SK-N-SH treated with all-trans-retinoic acid at 6 μM for 48 hours (cell line): Measurements from ENCODE around the gene KRTDAP.

ENCODE experiments used
- ARNTL ChIP-seq: fragments of 450-650 bp; formaldehyde crosslinking; IDR thresholded peaks from 2 replicates; pipeline ENCODE4 v1.5.0; 2020; ENCODE audit warnings: low read depth, mild to moderate bottlenecking, moderate library complexity, borderline replicate concordance
- ESRRG ChIP-seq: fragments of 250-450 bp; sonication (Bioruptor Pico); IDR thresholded peaks from 2 replicates; pipeline ENCODE4 v1.6.1; 2021; ENCODE audit warnings: mild to moderate bottlenecking
- OSR1 ChIP-seq: fragments of 250-450 bp; sonication (Bioruptor Pico); IDR thresholded peaks from 2 replicates; pipeline ENCODE4 v1.8.0; 2022; ENCODE audit warnings: moderate library complexity, mild to moderate bottlenecking, inconsistent platforms
- RARB ChIP-seq: fragments of 250-450 bp; sonication (Bioruptor Pico); IDR thresholded peaks from 2 replicates; pipeline ENCODE4 v1.8.0; 2021; ENCODE audit warnings: mild to moderate bottlenecking, moderate library complexity
- SNAI2 ChIP-seq: fragments of 250-450 bp; sonication (Bioruptor Pico); IDR thresholded peaks from 2 replicates; pipeline ENCODE4 v1.5.0; 2020; ENCODE audit warnings: mild to moderate bottlenecking, moderate library complexity
- TCF4 ChIP-seq: fragments of 250-450 bp; sonication (Bioruptor Pico); IDR thresholded peaks from 2 replicates; pipeline ENCODE4 v1.8.0; 2021; ENCODE audit warnings: mild to moderate bottlenecking, moderate library complexity, borderline replicate concordance
- TOX ChIP-seq: fragments of 250-450 bp; sonication (Bioruptor Pico); IDR thresholded peaks from 2 replicates; pipeline ENCODE4 v1.8.0; 2021; ENCODE audit warnings: mild to moderate bottlenecking, moderate library complexity, borderline replicate concordance
- ZC3H10 ChIP-seq: fragments of 250-450 bp; sonication (Bioruptor Pico); IDR thresholded peaks from 2 replicates; pipeline ENCODE4 v1.5.1; 2021; ENCODE audit warnings: mild to moderate bottlenecking, moderate library complexity
- ZFP3 ChIP-seq: fragments of 250-450 bp; sonication (Bioruptor Pico); IDR thresholded peaks from 2 replicates; pipeline ENCODE4 v1.5.0; 2020; ENCODE audit warnings: mild to moderate bottlenecking, moderate library complexity
- ZFP30 ChIP-seq: fragments of 450-650 bp; formaldehyde crosslinking; IDR thresholded peaks from 2 replicates; pipeline ENCODE4 v1.5.0; 2022; ENCODE audit warnings: mild to moderate bottlenecking, moderate library complexity
- TF ChIP-seq, protein P1 (sequence below): fragments of 250-450 bp; sonication (Bioruptor Pico); IDR thresholded peaks from 2 replicates; pipeline ENCODE4 v1.8.0; 2021; ENCODE audit warnings: low read depth, mild to moderate bottlenecking, moderate library complexity, borderline replicate concordance
- TF ChIP-seq, protein P2 (sequence below): fragments of 250-450 bp; sonication (Bioruptor Pico); IDR thresholded peaks from 2 replicates; pipeline ENCODE4 v1.5.1; 2020; ENCODE audit warnings: low read depth, mild to moderate bottlenecking, moderate library complexity
- TF ChIP-seq, protein P3 (sequence below): fragments of 250-450 bp; sonication (Bioruptor Pico); IDR thresholded peaks from 2 replicates; pipeline ENCODE4 v1.5.0; 2020; ENCODE audit warnings: mild to moderate bottlenecking, moderate library complexity
- TF ChIP-seq, protein P4 (sequence below): fragments of 250-450 bp; sonication (Bioruptor Pico); IDR thresholded peaks from 2 replicates; pipeline ENCODE4 v1.8.0; 2020; ENCODE audit warnings: mild to moderate bottlenecking, moderate library complexity, borderline replicate concordance

DNA sequence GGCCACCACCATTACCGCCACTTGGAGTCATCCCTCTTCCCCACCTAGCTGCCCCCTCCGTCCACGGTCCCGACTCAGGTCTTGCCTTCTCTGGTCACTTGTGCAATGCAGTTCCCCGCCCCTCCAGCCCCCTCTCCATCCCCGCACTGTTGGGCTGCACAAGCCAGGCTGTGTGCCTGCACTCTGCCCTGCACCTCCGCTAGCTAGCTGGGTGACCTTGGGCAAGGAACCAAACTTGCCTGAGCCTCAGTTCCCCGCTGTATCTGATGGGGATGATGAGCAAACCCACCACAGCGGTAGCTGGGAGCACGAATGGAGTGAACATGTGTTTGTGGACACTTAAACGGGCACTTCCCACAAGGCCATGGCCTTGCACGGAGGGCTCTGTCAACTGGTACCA is 49.6 kb upstream of the KRTDAP start:
- TF ChIP-seq SNAI2 (CRISPR knock-in tag) (no peak), ZFP30 (CRISPR knock-in tag) (no peak), TOX (CRISPR knock-in tag) (no peak), ESRRG (CRISPR knock-in tag) (no peak), OSR1 (CRISPR knock-in tag) (no peak), ZC3H10 (CRISPR knock-in tag) (no peak), RARB (no peak), ZFP3 (no peak), ARNTL (no peak), TCF4 (no peak)
- TF ChIP-seq, protein P1, sequence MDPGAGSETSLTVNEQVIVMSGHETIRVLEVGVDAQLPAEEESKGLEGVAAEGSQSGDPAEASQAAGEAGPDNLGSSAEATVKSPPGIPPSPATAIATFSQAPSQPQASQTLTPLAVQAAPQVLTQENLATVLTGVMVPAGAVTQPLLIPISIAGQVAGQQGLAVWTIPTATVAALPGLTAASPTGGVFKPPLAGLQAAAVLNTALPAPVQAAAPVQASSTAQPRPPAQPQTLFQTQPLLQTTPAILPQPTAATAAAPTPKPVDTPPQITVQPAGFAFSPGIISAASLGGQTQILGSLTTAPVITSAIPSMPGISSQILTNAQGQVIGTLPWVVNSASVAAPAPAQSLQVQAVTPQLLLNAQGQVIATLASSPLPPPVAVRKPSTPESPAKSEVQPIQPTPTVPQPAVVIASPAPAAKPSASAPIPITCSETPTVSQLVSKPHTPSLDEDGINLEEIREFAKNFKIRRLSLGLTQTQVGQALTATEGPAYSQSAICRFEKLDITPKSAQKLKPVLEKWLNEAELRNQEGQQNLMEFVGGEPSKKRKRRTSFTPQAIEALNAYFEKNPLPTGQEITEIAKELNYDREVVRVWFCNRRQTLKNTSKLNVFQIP = no peak
- TF ChIP-seq, protein P2, sequence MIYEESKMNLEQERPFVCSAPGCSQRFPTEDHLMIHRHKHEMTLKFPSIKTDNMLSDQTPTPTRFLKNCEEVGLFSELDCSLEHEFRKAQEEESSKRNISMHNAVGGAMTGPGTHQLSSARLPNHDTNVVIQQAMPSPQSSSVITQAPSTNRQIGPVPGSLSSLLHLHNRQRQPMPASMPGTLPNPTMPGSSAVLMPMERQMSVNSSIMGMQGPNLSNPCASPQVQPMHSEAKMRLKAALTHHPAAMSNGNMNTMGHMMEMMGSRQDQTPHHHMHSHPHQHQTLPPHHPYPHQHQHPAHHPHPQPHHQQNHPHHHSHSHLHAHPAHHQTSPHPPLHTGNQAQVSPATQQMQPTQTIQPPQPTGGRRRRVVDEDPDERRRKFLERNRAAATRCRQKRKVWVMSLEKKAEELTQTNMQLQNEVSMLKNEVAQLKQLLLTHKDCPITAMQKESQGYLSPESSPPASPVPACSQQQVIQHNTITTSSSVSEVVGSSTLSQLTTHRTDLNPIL = no peak
- TF ChIP-seq, protein P3, sequence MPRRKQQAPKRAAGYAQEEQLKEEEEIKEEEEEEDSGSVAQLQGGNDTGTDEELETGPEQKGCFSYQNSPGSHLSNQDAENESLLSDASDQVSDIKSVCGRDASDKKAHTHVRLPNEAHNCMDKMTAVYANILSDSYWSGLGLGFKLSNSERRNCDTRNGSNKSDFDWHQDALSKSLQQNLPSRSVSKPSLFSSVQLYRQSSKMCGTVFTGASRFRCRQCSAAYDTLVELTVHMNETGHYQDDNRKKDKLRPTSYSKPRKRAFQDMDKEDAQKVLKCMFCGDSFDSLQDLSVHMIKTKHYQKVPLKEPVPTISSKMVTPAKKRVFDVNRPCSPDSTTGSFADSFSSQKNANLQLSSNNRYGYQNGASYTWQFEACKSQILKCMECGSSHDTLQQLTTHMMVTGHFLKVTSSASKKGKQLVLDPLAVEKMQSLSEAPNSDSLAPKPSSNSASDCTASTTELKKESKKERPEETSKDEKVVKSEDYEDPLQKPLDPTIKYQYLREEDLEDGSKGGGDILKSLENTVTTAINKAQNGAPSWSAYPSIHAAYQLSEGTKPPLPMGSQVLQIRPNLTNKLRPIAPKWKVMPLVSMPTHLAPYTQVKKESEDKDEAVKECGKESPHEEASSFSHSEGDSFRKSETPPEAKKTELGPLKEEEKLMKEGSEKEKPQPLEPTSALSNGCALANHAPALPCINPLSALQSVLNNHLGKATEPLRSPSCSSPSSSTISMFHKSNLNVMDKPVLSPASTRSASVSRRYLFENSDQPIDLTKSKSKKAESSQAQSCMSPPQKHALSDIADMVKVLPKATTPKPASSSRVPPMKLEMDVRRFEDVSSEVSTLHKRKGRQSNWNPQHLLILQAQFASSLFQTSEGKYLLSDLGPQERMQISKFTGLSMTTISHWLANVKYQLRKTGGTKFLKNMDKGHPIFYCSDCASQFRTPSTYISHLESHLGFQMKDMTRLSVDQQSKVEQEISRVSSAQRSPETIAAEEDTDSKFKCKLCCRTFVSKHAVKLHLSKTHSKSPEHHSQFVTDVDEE (CRISPR knock-in tag) = no peak
- TF ChIP-seq, protein P4, sequence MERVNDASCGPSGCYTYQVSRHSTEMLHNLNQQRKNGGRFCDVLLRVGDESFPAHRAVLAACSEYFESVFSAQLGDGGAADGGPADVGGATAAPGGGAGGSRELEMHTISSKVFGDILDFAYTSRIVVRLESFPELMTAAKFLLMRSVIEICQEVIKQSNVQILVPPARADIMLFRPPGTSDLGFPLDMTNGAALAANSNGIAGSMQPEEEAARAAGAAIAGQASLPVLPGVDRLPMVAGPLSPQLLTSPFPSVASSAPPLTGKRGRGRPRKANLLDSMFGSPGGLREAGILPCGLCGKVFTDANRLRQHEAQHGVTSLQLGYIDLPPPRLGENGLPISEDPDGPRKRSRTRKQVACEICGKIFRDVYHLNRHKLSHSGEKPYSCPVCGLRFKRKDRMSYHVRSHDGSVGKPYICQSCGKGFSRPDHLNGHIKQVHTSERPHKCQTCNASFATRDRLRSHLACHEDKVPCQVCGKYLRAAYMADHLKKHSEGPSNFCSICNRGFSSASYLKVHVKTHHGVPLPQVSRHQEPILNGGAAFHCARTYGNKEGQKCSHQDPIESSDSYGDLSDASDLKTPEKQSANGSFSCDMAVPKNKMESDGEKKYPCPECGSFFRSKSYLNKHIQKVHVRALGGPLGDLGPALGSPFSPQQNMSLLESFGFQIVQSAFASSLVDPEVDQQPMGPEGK (CRISPR knock-in tag) = no peak
